ENCODE measurements around the gene AFTPH. TPM values are rescaled to one million over a fixed set of nuclear protein-coding genes. Genes with fewer than 3 reads are reported as not detected.

The AFTPH gene
- total and polyA plus RNA-seq, 7 donors: 12.0 to 26.8 (median 13.1) TPM

- DNase-seq (no peak), ATAC-seq (no peak)
- 75 to 88% (median 78%) methylated on average over 3 of the region's 3 CpGs for WGBS, 3 donors
- H3K4me1 ChIP-seq: peaks cover 8% of the 10 kb centered on the region
- H3K27ac ChIP-seq: no peak overlapping the region
- no peaks in the 10 kb centered on the region for H3K36me3 ChIP-seq (ENCODE audit: insufficient read depth in 1 of 2, low read depth in 1 of 2)
- H3K4me3 ChIP-seq: no peak overlapping the region
- intact Hi-C loops (cut with DNase I): loop anchor here in 1 of 2 donors (10.0 kb wide), 1 partner anchor 438 kb away; no protein-coding TSS in a partner anchor
- no peaks in the 10 kb centered on the region for H3K9me3 ChIP-seq
- H3K27me3 ChIP-seq (ENCODE audit: insufficient read depth in 3 of 3, low read length in 2 of 3): no peaks in the 10 kb centered on the region
- TF ChIP-seq, protein P1, sequence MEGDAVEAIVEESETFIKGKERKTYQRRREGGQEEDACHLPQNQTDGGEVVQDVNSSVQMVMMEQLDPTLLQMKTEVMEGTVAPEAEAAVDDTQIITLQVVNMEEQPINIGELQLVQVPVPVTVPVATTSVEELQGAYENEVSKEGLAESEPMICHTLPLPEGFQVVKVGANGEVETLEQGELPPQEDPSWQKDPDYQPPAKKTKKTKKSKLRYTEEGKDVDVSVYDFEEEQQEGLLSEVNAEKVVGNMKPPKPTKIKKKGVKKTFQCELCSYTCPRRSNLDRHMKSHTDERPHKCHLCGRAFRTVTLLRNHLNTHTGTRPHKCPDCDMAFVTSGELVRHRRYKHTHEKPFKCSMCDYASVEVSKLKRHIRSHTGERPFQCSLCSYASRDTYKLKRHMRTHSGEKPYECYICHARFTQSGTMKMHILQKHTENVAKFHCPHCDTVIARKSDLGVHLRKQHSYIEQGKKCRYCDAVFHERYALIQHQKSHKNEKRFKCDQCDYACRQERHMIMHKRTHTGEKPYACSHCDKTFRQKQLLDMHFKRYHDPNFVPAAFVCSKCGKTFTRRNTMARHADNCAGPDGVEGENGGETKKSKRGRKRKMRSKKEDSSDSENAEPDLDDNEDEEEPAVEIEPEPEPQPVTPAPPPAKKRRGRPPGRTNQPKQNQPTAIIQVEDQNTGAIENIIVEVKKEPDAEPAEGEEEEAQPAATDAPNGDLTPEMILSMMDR (IDR thresholded peaks at IDR 0.05): no peak
Measured at GRCh38 chr2:64492821-64493220, 31.3 kb upstream of the AFTPH start.

DNA sequence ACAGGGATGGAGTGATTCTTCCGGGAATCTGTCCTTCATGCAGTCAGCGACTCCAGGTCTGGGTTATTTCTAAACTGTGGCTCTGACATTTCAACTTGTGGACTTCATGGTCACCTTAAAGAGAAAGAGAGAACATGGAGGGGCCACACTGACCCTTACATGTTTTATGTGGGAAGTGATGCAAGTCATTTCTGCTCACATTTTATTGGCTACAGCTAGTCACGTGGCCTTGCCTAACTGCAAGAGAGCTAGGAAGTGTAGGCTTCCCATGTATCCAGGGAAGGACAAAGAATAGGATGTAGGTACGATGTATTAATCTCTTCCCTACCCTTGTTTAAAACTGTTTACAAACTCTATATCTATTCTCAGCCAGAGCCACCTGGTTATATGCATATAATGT lies 30.3 kb upstream of the AFTPH start:
- intact Hi-C loops (cut with DNase I): loop anchor here in 1 of 2 donors (10.0 kb wide), 1 partner anchor 439 kb away; no protein-coding TSS in a partner anchor
- TF ChIP-seq, protein P1 (IDR thresholded peaks at IDR 0.05): no peak
- DNase-seq (no peak), ATAC-seq (no peak)
- Histone ChIP-seq H3K27ac (no peak overlapping the region), H3K9me3 (no peaks in the 10 kb centered on the region), H3K27me3 (ENCODE audit: insufficient read depth in 3 of 3, low read length in 2 of 3) (no peaks in the 10 kb centered on the region), H3K4me1 (peaks cover 3% of the 10 kb centered on the region), H3K4me3 (no peak overlapping the region), H3K36me3 (ENCODE audit: insufficient read depth in 1 of 2, low read depth in 1 of 2) (no peaks in the 10 kb centered on the region)
- 84 to 90% (median 90%) methylated on average over 4 of the region's 4 CpGs for WGBS, 3 donors

DNA sequence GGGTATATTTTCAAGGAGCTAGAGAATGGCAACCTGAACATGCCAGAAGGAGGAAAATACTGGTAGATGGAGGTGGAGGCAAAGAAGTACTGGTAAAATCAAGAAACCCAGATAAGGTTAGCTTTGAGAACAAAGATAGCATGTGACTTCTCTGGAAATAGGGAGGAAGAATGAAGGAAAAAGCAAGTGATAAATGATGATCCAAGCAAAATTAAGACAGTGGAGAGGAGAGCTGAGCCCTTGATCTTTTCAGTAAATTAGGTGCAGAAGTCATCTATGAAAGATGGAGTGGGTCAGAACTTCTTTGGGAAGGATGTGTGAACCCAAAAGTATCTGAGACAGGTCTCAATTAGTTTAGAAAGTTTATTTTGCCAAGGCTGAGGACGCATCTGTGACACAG lies 25.7 kb upstream of the AFTPH start:
- DNase-seq (no peak), ATAC-seq (no peak)
- no peaks in the 10 kb centered on the region for H3K4me1 ChIP-seq
- H3K27me3 ChIP-seq (ENCODE audit: insufficient read depth in 3 of 3, low read length in 2 of 3): no peaks in the 10 kb centered on the region
- H3K36me3 ChIP-seq (ENCODE audit: insufficient read depth in 1 of 2, low read depth in 1 of 2): no peaks in the 10 kb centered on the region
- no peaks in the 10 kb centered on the region for H3K9me3 ChIP-seq
- 82 to 94% (median 91%) methylated on average over 1 of the region's 1 CpG for WGBS, 3 donors
- no peak overlapping the region for H3K4me3 ChIP-seq
- intact Hi-C loops (cut with DNase I): loop anchor here in 1 of 2 donors (10.0 kb wide), 1 partner anchor 444 kb away; no protein-coding TSS in a partner anchor
- TF ChIP-seq, protein P1 (IDR thresholded peaks at IDR 0.05): no peak
- H3K27ac ChIP-seq: no peak overlapping the region

- 85 to 93% (median 86%) methylated on average over 5 of the region's 5 CpGs for WGBS, 3 donors
- ATAC-seq: no peak
- H3K27me3 ChIP-seq (ENCODE audit: insufficient read depth in 3 of 3, low read length in 2 of 3): no peaks in the 10 kb centered on the region
- no peak overlapping the region for H3K27ac ChIP-seq
- H3K36me3 ChIP-seq (ENCODE audit: insufficient read depth in 1 of 2, low read depth in 1 of 2): no peaks in the 10 kb centered on the region
- no peak overlapping the region for H3K4me3 ChIP-seq
- H3K4me1 ChIP-seq: no peaks in the 10 kb centered on the region
- DNase-seq: no peak
- TF ChIP-seq, protein P1 (IDR thresholded peaks at IDR 0.05): no peak
- intact Hi-C loops (cut with DNase I): no loop called here
- no peaks in the 10 kb centered on the region for H3K9me3 ChIP-seq
Measured at GRCh38 chr2:64500549-64500948, 23.6 kb upstream of the AFTPH start.

DNA sequence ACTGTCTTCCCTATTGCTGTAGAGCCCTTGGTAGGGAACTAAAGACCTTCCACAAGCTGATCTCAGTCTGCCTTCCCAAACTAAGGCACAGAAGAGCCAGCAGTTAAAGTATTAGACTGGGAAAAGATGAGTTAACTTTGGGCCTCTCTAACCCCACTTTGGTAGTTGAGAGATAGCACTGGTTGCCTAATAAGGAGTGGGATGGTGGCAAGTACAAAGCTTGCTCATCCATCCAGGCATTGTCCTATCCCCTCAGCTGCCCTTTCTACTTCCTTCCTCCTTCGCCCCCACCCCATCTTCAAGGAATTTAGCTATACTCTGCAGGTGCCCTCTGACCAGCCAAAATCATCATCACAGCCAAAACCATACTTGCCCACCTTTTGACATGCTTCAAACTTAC lies 22.2 kb upstream of the AFTPH start:
- Histone ChIP-seq H3K27ac (no peak overlapping the region), H3K36me3 (ENCODE audit: insufficient read depth in 1 of 2, low read depth in 1 of 2) (no peaks in the 10 kb centered on the region), H3K4me1 (no peaks in the 10 kb centered on the region), H3K27me3 (ENCODE audit: insufficient read depth in 3 of 3, low read length in 2 of 3) (no peaks in the 10 kb centered on the region), H3K9me3 (no peaks in the 10 kb centered on the region), H3K4me3 (no peak overlapping the region)
- whole genome bisulfite sequencing, 3 donors: 64 to 93% (median 80%) methylated on average over 1 of the region's 1 CpG
- no peak for ATAC-seq
- DNase-seq: no peak
- intact Hi-C loops (cut with DNase I): no loop called here
- TF ChIP-seq, protein P1 (IDR thresholded peaks at IDR 0.05): no peak

All from psoas muscle (tissue), 8 donors.